OCI-LY3 (cell line): Measurements from ENCODE around the gene SCLY.
"Not testable (repeated sequence)": the region's sequence is repeated elsewhere in the genome, so short reads cannot be mapped to it uniquely, and the experiment has no call there.

ENCODE experiments used
- H2AFZ ChIP-seq: fragments of 200-600, 300-600 bp; shearing (Covaris generic); 2 replicates; pipeline ENCODE4 v1.6.0; 2014; ENCODE audit warnings: antibody characterized with exemption, low read depth, low read length
- H3K27ac ChIP-seq: fragments of 200-600, 300-600 bp; sonication (generic); 2 replicates; pipeline ENCODE4 v1.5.1; 2014; ENCODE audit warnings: mild to moderate bottlenecking, low read length, moderate library complexity, mixed read lengths
- H3K27me3 ChIP-seq: fragments of 200-600, 300-600 bp; sonication (generic); 2 replicates; pipeline ENCODE4 v1.6.1; 2014; ENCODE audit warnings: low read depth, low read length, mixed read lengths
- H3K36me3 ChIP-seq: fragments of 200-600, 300-600 bp; sonication (generic); replicated peaks from 2 replicates; pipeline ENCODE3; 2014; ENCODE audit warnings: low read depth, low read length, mixed read lengths
- H3K4me1 ChIP-seq: fragments of 300-600, 200-600 bp; sonication (generic); 2 replicates; pipeline ENCODE4 v1.6.1; 2014; ENCODE audit warnings: low read length, mixed read lengths
- H3K4me2 ChIP-seq: fragments of 200-600, 300-600 bp; sonication (generic); 2 replicates; pipeline ENCODE4 v1.6.1; 2014; ENCODE audit warnings: low read length, mixed read lengths
- H3K4me3 ChIP-seq: fragments of 300-600, 200-600 bp; sonication (generic); 2 replicates; pipeline ENCODE4 v1.5.1; 2014; ENCODE audit warnings: antibody characterized with exemption, mild to moderate bottlenecking, low read length, moderate library complexity
- H3K79me2 ChIP-seq: fragments of 300-600, 200-600 bp; shearing (Covaris generic); 2 replicates; pipeline ENCODE4 v1.6.1; 2014; ENCODE audit warnings: mild to moderate bottlenecking, low read length, mixed read lengths
- H3K9ac ChIP-seq: fragments of 300-600, 200-600 bp; shearing (Covaris generic); 2 replicates; pipeline ENCODE4 v1.6.0; 2014; ENCODE audit warnings: mild to moderate bottlenecking, low read length, moderate library complexity
- H3K9me3 ChIP-seq: fragments of 200-600, 300-600 bp; shearing (Covaris generic); 2 replicates; pipeline ENCODE4 v1.6.1; 2014; ENCODE audit warnings: low read length, mixed read lengths; ENCODE audit not compliant: insufficient read depth
- H4K20me1 ChIP-seq: fragments of 200-600, 300-600 bp; sonication (generic); 2 replicates; pipeline ENCODE4 v1.6.1; 2016; ENCODE audit warnings: low read length, mixed read lengths; ENCODE audit not compliant: insufficient read depth
- CTCF ChIP-seq: fragments of 200-600, 300-600 bp; sonication (generic); IDR thresholded peaks from 2 replicates; pipeline ENCODE4 v1.5.1; 2014; ENCODE audit warnings: antibody characterized with exemption, low read length, low read depth
- EZH2phosphoT487 ChIP-seq: fragments of 200-600 bp; shearing (Covaris generic); IDR thresholded peaks from 2 replicates; pipeline ENCODE4 v1.6.1; 2018; ENCODE audit warnings: antibody characterized with exemption, mixed run types, low read depth

Gene SCLY

GRCh38 chr2:238045575-238045974, 15.2 kb upstream of the SCLY start:
- Histone ChIP-seq H3K4me2 (no peak overlapping the region), H3K4me3 (no peak overlapping the region), H3K79me2 (no peaks in the 10 kb centered on the region), H3K27ac (no peak overlapping the region), H3K9me3 (no peaks in the 10 kb centered on the region), H3K36me3 (no peaks in the 10 kb centered on the region), H3K9ac (no peak overlapping the region), H3K4me1 (no peaks in the 10 kb centered on the region), H2AFZ (no peak overlapping the region), H3K27me3 (no peaks in the 10 kb centered on the region), H4K20me1 (no peaks in the 10 kb centered on the region)
- TF ChIP-seq EZH2phosphoT487 (no peak), CTCF (no peak)

GRCh38 chr2:238046725-238047270, 14.0 kb upstream of the SCLY start:
- Histone ChIP-seq H3K79me2 (no peaks in the 10 kb centered on the region), H3K27me3 (no peaks in the 10 kb centered on the region), H3K4me2 (no peak overlapping the region), H4K20me1 (no peaks in the 10 kb centered on the region), H3K9ac (no peak overlapping the region), H2AFZ (no peak overlapping the region), H3K36me3 (no peaks in the 10 kb centered on the region), H3K27ac (no peak overlapping the region), H3K9me3 (no peaks in the 10 kb centered on the region), H3K4me1 (no peaks in the 10 kb centered on the region), H3K4me3 (no peak overlapping the region)
- no peak for TF ChIP-seq EZH2phosphoT487

GRCh38 chr2:238053191-238053776, 7.5 kb upstream of the SCLY start:
- Histone ChIP-seq H3K4me3 (no peak overlapping the region), H3K36me3 (no peaks in the 10 kb centered on the region), H3K4me2 (no peak overlapping the region), H2AFZ (no peak overlapping the region), H3K27ac (no peak overlapping the region), H3K9me3 (no peaks in the 10 kb centered on the region), H3K27me3 (no peaks in the 10 kb centered on the region), H3K4me1 (no peaks in the 10 kb centered on the region), H3K79me2 (no peaks in the 10 kb centered on the region), H3K9ac (no peak overlapping the region), H4K20me1 (no peaks in the 10 kb centered on the region)
- no peak for TF ChIP-seq CTCF
- no peak for TF ChIP-seq EZH2phosphoT487

- H3K27me3 ChIP-seq, result no peaks in the 10 kb centered on the region
- no peak overlapping the region for H3K9ac ChIP-seq
Measured at GRCh38 chr2:238055841-238056240, 5.0 kb upstream of the SCLY start.

GRCh38 chr2:238057696-238058575, 2.9 kb upstream of the SCLY start:
- not testable (repeated sequence) for H4K20me1 ChIP-seq

More at GRCh38 chr2:238055841-238056240, 5.0 kb upstream of the SCLY start:
- Histone ChIP-seq H2AFZ (no peak overlapping the region), H3K27ac (no peak overlapping the region), H3K36me3 (no peaks in the 10 kb centered on the region), H4K20me1 (no peaks in the 10 kb centered on the region), H3K9me3 (no peaks in the 10 kb centered on the region), H3K4me2 (no peak overlapping the region), H3K79me2 (peaks cover 8% of the 10 kb centered on the region; the same call in 1 of the 2 replicates), H3K4me3 (no peak overlapping the region), H3K4me1 (peaks cover 6% of the 10 kb centered on the region)
- TF ChIP-seq EZH2phosphoT487, result no peak
- no peak for TF ChIP-seq CTCF

More at GRCh38 chr2:238057696-238058575, 2.9 kb upstream of the SCLY start:
- H3K9ac ChIP-seq, H3K27ac ChIP-seq, H3K4me3 ChIP-seq, H3K27me3 ChIP-seq, H2AFZ ChIP-seq, H3K36me3 ChIP-seq, H3K4me2 ChIP-seq, H3K9me3 ChIP-seq: not testable (repeated sequence)
- peaks cover 17% of the 10 kb centered on the region for H3K4me1 ChIP-seq
- peaks cover 28% of the 10 kb centered on the region for H3K79me2 ChIP-seq
